ENCODE results near the gene EFNB1. TPM values are rescaled to one million over a fixed set of nuclear protein-coding genes. Genes with fewer than 3 reads are reported as not detected.

EFNB1 gene
- total and polyA plus RNA-seq, 2 donors (not counting 1 experiment from before 2014, with no cell fraction given) = 1.5 to 3.2 TPM

GRCh38 chrX:68877606-68878005 is 48.8 kb downstream of the EFNB1 start:
- Histone ChIP-seq H3K79me2 (ENCODE audit: control insufficient read depth, insufficient read depth, low read length) (no peaks in the 10 kb centered on the region), H3K27me3 (replicated peaks in 1 of 4; ENCODE audit: control extremely low read depth in 1 of 4, control insufficient read depth in 3 of 4, insufficient read depth in 4 of 4, low read length in 3 of 4) (no peaks in the 10 kb centered on the region), H3K4me1 (ENCODE audit: control insufficient read depth in 2 of 2, insufficient read depth in 2 of 2, low read length in 2 of 2) (no peaks in the 10 kb centered on the region), H3K36me3 (replicated peaks in 1 of 2; ENCODE audit: control extremely low read depth in 1 of 2, control insufficient read depth in 1 of 2, extremely low read depth in 1 of 2, insufficient read depth in 2 of 2, low read length in 1 of 2) (no peaks in the 10 kb centered on the region), H3K4me3 (ENCODE audit: control extremely low read depth in 1 of 5, extremely low read depth in 1 of 5, insufficient read depth in 1 of 5, low read depth in 2 of 5, low read length in 4 of 5) (no peak overlapping the region), H4K20me1 (ENCODE audit: control insufficient read depth, insufficient read depth, low read length, poor library complexity, severe bottlenecking) (no peaks in the 10 kb centered on the region), H3K27ac (ENCODE audit: low read length in 2 of 2) (no peak overlapping the region), H3K4me2 (replicated peaks; ENCODE audit: low read depth, low read length, poor library complexity, severe bottlenecking) (no peak overlapping the region), H3K9ac (ENCODE audit: low read length) (no peak overlapping the region), H3K9me3 (ENCODE audit: control extremely low read depth in 1 of 3, control insufficient read depth in 2 of 3, insufficient read depth in 1 of 3, low read length in 2 of 3) (no peaks in the 10 kb centered on the region), H2AFZ (ENCODE audit: insufficient read depth, low read depth, low read length, poor library complexity, severe bottlenecking) (no peak overlapping the region)
- intact Hi-C loops (cut with micrococcal nuclease) = no loop called here
- DNase-seq = no peak
- Mint-ChIP-seq H3K27ac (no peak overlapping the region), H3K4me1 (no peaks in the 10 kb centered on the region), H3K4me3 (no peak overlapping the region), H3K9me3 (ENCODE audit: insufficient read depth) (no peaks in the 10 kb centered on the region), H3K27me3 (no peaks in the 10 kb centered on the region)
- WGBS (ENCODE audit: insufficient coverage) = 44% methylated on average over 5 of the region's 9 CpGs
- no peak for ATAC-seq (ENCODE audit: low read depth)
- CTCF ChIA-PET = no interaction called here
- TF ChIP-seq CTCF (IDR thresholded peaks at IDR 0.05) = no peak
- TF ChIP-seq EZH2 (IDR thresholded peaks at IDR 0.05; ENCODE audit: borderline replicate concordance, insufficient read depth, low read depth, low read length, poor library complexity, severe bottlenecking) = no peak
- POLR2A ChIA-PET = no interaction called here

- Histone ChIP-seq H3K4me3 (ENCODE audit: control extremely low read depth in 1 of 5, extremely low read depth in 1 of 5, insufficient read depth in 1 of 5, low read depth in 2 of 5, low read length in 4 of 5) (no peak overlapping the region), H4K20me1 (ENCODE audit: control insufficient read depth, insufficient read depth, low read length, poor library complexity, severe bottlenecking) (no peaks in the 10 kb centered on the region), H3K9ac (ENCODE audit: low read length) (no peak overlapping the region), H3K27ac (ENCODE audit: low read length in 2 of 2) (no peak overlapping the region), H3K36me3 (replicated peaks in 1 of 2; ENCODE audit: control extremely low read depth in 1 of 2, control insufficient read depth in 1 of 2, extremely low read depth in 1 of 2, insufficient read depth in 2 of 2, low read length in 1 of 2) (no peaks in the 10 kb centered on the region), H3K27me3 (replicated peaks in 1 of 4; ENCODE audit: control extremely low read depth in 1 of 4, control insufficient read depth in 3 of 4, insufficient read depth in 4 of 4, low read length in 3 of 4) (no peaks in the 10 kb centered on the region), H3K9me3 (ENCODE audit: control extremely low read depth in 1 of 3, control insufficient read depth in 2 of 3, insufficient read depth in 1 of 3, low read length in 2 of 3) (no peaks in the 10 kb centered on the region), H2AFZ (ENCODE audit: insufficient read depth, low read depth, low read length, poor library complexity, severe bottlenecking) (no peak overlapping the region), H3K4me2 (replicated peaks; ENCODE audit: low read depth, low read length, poor library complexity, severe bottlenecking) (no peak overlapping the region), H3K79me2 (ENCODE audit: control insufficient read depth, insufficient read depth, low read length) (no peaks in the 10 kb centered on the region), H3K4me1 (ENCODE audit: control insufficient read depth in 2 of 2, insufficient read depth in 2 of 2, low read length in 2 of 2) (no peaks in the 10 kb centered on the region)
- Mint-ChIP-seq H3K4me3 (no peak overlapping the region), H3K9me3 (ENCODE audit: insufficient read depth) (no peaks in the 10 kb centered on the region), H3K27me3 (no peaks in the 10 kb centered on the region), H3K27ac (no peak overlapping the region), H3K4me1 (no peaks in the 10 kb centered on the region)
- DNase-seq = no peak
- WGBS (ENCODE audit: insufficient coverage) = 100% methylated on average over 4 of the region's 11 CpGs
- intact Hi-C loops (cut with micrococcal nuclease) = no loop called here
- ChIA-PET POLR2A (no interaction called here), CTCF (no interaction called here)
- TF ChIP-seq CTCF (IDR thresholded peaks at IDR 0.05) = no peak
- no peak for TF ChIP-seq EZH2 (IDR thresholded peaks at IDR 0.05; ENCODE audit: borderline replicate concordance, insufficient read depth, low read depth, low read length, poor library complexity, severe bottlenecking)
- no peak for ATAC-seq (ENCODE audit: low read depth)
Measured at GRCh38 chrX:68878977-68879645, 50.3 kb downstream of the EFNB1 start.
